Measurements from ENCODE around the gene TCHP. TPM values are rescaled to one million over a fixed set of nuclear protein-coding genes. Genes with fewer than 3 reads are reported as not detected.
"Not testable (repeated sequence)": the region's sequence is repeated elsewhere in the genome, so short reads cannot be mapped to it uniquely, and the experiment has no call there.

TCHP gene
- total RNA-seq, 2 experiments from 2014 or later, result 25.6 to 27.0 TPM

GRCh38 chr12:109877504-109878246 lies 22.4 kb upstream of the TCHP start:
- ChIA-PET CTCF (interaction anchor here (1.0 to 1.9 kb wide), 2 partner anchors 25 to 72 kb away, joined by 3 to 8 read pairs; no protein-coding TSS in a partner anchor), POLR2A (interaction anchor here (1.4 kb wide), 1 partner anchor 11 kb away, joined by 5 read pairs; no protein-coding TSS in a partner anchor)

DNA sequence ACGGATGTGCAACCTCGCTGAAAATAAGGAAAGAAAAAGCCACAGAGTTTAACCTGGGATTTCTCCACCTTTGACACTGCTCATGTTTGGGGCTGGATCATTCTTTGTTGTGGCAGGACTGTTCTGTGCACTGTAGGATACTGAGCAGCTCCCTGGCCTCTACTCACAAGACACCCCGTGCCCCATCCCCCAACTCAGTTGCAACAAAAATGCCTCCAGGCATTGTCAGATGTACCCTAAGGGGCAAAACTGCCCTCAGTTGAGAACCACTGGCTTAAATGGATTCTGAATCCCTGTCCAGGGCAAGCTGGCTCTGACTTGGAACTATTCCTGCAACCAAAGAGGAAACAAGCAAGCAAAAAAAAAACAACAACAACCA lies 21.8 kb upstream of the TCHP start:
- POLR2A ChIA-PET, result interaction anchor here (1.4 kb wide), 1 partner anchor 11 kb away, joined by 5 read pairs; no protein-coding TSS in a partner anchor
- CTCF ChIA-PET, result interaction anchor here (1.9 kb wide), 1 partner anchor 25 kb away, joined by 8 read pairs; no protein-coding TSS in a partner anchor

- ChIA-PET CTCF (interaction anchor here (1.9 kb wide), 1 partner anchor 26 kb away, joined by 8 read pairs; no protein-coding TSS in a partner anchor), POLR2A (no interaction called here)
Measured at GRCh38 chr12:109878749-109879148, 21.3 kb upstream of the TCHP start.

DNA sequence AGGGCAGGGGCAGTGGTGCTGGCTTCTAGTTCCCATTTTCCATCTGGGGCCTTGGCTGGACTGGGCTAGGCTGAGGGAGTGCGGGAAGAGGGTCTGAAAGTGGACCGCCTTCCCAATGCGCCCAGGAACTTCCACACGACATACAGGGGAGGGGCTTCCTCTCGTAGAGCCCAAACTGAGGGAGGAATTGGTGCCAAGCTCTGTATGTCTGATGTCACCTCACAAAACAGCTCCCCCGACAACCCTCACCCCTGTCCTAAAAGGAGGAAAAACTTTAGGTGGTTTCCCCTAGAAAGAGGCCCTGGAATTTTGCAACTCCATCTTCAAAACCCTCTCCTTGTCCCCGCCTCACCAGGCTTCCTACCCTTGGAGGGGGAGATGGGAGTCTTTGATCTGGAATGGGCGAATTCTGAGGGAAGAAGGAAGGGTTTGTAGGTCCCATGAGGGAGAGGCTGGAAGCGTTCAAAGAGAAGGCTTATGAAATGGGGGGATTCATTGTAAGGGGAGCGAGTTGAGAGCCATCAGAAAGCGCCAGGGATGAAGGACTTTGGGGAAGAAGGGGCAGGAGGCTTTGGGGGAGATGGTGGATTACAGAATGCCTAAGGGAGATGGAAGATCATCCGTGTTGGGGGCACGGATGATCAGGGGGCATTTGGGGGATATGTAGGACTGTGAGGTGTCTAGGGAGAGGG lies 20.6 kb upstream of the TCHP start:
- ChIA-PET CTCF (no interaction called here), POLR2A (no interaction called here)

GRCh38 chr12:109880043-109880931 lies 19.8 kb upstream of the TCHP start, which contains the start of gene GLTP:
TSS of gene GLTP (minus strand) at chr12:109880541. CDS start at chr12:109880374, 167 bp downstream.
- POLR2A ChIA-PET, result interaction anchor here (0.5 kb wide), 1 partner anchor 8 kb away, joined by 4 read pairs; no protein-coding TSS in a partner anchor
- CTCF ChIA-PET, result no interaction called here

- ChIA-PET CTCF (interaction anchor here (1.0 to 1.9 kb wide), 3 partner anchors 22 to 76 kb away, joined by 3 to 6 read pairs (median 5); no protein-coding TSS in a partner anchor), POLR2A (interaction anchor here (0.5 kb wide), 1 partner anchor 8 kb away, joined by 4 read pairs; no protein-coding TSS in a partner anchor)
Measured at GRCh38 chr12:109880938-109881337, 19.1 kb upstream of the TCHP start.

GRCh38 chr12:109881752-109882151 lies 18.3 kb upstream of the TCHP start:
- ChIA-PET CTCF (interaction anchor here (1.0 to 1.9 kb wide), 3 partner anchors 23 to 76 kb away, joined by 3 to 6 read pairs (median 5); no protein-coding TSS in a partner anchor), POLR2A (interaction anchor here (0.5 kb wide), 1 partner anchor 13 kb away, joined by 5 read pairs; no protein-coding TSS in a partner anchor)

DNA sequence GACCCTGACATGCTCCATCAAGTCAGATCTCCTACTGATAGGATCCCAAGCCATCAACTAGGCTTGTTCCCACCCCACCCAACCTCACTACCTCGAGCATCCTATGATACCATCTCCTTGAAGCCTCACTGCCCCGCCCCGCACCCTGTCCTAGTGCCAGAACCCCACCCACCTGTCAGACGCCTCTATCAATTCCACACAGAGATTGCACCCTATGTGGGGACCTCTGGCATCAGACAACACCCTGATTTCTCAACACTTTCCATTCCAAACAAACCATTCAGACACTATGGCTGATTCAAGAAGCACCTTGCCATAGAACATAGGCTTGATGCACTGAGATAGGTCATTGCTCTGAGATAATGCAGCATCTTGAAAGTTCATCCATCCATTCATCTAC lies 16.6 kb upstream of the TCHP start:
- CTCF ChIA-PET, result interaction anchor here (1.1 kb wide), 1 partner anchor 17 kb away, joined by 3 read pairs; the partner anchor contains the start of gene TCHP

DNA sequence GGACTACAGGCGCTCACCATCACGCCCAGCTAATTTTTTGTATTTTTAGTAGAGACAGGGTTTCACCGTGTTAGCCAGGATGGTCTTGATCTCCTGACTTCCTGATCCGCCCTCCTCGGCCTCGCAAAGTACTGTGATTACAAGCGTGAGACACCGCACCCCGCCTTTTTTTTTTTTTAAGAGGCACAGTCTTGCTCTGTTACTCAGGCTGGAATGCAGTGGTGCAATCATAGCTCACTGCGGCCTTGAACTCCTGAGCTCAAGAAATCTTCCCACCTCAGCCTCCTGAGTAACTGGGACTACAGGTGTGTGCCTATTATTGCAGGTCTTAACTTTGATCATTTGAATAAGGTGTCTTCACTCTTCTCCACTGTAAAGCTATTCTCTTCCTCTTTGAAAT lies 14.5 kb upstream of the TCHP start:
- ChIA-PET POLR2A (no interaction called here), CTCF (interaction anchor here (0.7 to 0.9 kb wide), 2 partner anchors 32 to 119 kb away, joined by 4 read pairs; no protein-coding TSS in a partner anchor)

More for the DNA sequence above, 16.6 kb upstream of the TCHP start:
- POLR2A ChIA-PET, result no interaction called here

DNA sequence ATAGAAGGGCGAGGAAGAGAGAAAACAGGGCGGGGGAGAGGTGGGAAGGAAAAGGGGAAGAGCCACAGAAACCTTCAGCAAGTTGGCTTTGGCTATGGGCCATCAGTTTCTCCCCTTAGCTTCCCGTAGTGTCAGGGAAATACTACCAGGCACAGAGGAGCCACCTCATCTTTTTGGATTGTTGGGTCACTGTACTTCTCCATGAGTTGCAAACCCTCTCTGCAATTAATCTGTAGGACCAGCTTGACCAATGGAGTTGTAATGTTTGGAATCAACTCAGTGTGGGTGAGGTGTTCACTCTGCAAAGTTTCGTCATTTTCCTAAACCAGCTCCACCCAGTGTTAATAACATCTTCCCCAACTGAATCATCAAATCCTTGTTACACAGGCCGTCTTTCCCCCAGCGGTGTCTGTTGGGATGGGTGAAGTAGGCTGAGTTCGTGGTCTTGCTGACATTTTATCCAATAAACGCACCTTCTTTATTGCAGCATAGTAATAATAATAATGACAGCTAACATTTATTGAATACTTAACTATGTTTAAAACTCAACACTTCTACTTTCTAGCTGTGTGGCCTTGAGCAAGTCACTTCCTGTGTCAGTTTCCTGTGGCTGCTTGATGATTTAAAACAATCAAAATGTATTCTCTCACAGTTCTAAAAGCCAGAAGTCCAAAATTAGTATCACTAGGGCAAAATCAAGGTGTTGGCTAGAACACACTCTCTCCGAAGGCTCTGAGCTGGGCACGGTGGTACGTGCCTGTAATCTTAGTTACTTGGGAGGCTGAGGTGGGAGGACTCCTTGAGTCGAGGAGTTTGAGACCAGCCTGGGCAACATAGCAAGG lies 11.7 kb upstream of the TCHP start:
- POLR2A ChIA-PET, result interaction anchor here (0.6 to 1.7 kb wide), 4 partner anchors 8 to 671 kb away, joined by 4 to 8 read pairs (median 4); no protein-coding TSS in a partner anchor
- CTCF ChIA-PET, result interaction anchor here (1.2 to 1.6 kb wide), 2 partner anchors 35 to 43 kb away, joined by 3 to 5 read pairs; no protein-coding TSS in a partner anchor

GRCh38 chr12:109890620-109891170 lies 9.4 kb upstream of the TCHP start:
- CTCF ChIA-PET, result interaction anchor here (0.7 kb wide), 1 partner anchor 40 kb away, joined by 3 read pairs; no protein-coding TSS in a partner anchor
- POLR2A ChIA-PET, result no interaction called here

DNA sequence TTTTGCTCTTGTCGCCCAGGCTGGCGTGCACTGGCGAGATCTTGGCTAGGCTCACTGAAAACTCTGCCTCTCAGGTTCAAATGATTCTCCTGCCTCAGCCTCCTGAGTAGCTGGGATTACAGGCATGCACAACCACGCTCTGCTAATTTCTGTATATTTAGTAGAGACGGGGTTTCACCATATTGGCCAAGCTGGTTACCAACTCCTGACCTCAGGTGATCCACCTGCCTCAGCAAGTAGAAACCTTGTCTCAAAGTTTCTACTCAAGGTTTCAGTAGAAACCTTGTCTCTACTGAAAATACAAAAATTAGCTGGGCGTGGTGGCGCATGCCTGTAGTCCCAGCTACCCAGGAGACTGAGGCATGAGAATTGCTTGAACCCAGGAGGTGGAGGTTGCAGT lies 8.3 kb upstream of the TCHP start:
- CTCF ChIA-PET, POLR2A ChIA-PET: not testable (repeated sequence)

DNA sequence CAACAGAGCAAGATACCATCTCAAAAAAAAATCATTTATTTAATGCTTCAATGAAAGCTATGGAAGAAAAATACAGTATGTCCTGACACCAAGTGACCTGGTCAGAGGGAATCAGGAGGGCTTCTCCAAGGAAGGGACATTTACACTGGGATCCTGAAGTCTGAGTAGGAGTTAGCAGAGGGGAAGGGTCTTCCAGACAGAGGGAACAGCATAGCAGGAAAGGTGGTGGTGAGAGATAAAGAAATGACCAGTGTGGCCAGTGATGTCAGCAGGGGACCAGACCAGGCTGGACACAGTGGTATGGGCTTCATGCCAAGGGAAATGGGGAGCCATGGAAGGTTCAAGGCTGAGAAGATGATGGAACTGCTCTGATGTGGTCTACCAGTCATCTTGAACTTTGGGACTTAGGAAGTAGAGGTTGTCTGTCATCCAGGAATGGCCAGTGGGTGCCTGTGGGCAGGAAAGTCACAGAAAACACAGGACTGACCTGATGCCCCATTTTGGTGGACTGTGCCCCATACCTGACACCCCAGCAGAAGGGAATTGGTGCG lies 7.8 kb upstream of the TCHP start:
- POLR2A ChIA-PET, result no interaction called here
- CTCF ChIA-PET, result no interaction called here

DNA sequence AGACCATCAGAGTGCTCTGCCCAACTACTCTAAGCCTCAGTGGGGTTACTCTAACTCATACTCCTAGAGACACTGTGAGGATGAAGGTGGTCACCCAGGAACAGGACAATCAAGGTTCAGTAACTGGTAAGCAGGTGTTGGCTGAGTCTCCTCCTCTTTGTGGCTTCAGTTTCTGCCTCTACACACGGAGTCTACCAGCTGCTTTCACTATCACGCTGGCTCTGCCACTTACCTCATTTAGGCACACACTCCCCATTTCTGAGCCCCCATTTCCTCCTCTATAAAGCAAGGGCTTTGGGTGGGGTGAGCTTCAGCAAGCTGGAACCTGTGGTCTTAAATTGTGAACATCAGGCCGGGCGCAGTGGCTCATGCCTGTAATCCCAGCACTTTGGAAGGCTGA lies 7.3 kb upstream of the TCHP start:
- ChIA-PET POLR2A (no interaction called here), CTCF (no interaction called here)

DNA sequence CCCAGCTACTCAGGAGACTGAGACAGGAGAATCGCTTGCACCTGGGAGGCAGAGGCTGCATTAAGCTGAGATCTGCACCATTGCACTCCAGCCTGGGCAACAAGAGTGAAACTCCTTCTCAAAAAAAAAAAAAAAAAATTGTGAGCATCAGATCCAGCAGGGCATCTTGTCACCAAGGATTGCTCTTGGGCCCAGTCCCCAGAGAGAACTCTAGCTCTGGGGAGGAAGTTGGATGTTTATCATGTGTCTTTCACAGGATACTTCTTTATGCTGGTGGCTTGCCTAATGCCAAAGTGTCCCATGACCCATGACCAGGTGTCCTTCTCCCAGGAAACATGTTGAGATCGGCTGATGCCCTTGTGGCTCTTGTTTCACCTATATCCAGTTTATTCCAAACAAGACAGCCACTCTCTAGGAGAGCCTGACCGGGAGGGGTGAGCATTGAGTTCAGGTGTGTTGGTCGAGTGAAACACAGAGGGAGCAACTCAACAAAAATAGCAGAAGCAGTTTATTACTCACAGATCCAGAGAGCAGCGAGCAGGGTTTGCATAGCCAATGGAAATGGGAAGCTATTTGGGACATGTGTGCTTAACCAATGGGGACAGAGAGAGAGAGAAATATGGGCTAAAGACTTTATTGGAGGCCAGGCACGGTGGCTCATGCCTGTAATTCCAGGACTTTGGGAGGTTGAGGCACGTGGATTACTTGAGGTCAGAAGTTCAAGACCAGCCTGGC lies 6.6 kb upstream of the TCHP start:
- CTCF ChIA-PET, result no interaction called here
- POLR2A ChIA-PET, result no interaction called here

- ChIA-PET POLR2A (interaction anchor here (0.7 kb wide), 1 partner anchor 13 kb away, joined by 5 read pairs; no protein-coding TSS in a partner anchor), CTCF (interaction anchor here (1.2 kb wide), 1 partner anchor 35 kb away, joined by 4 read pairs; no protein-coding TSS in a partner anchor)
Measured at GRCh38 chr12:109894939-109895338, 5.1 kb upstream of the TCHP start.

GRCh38 chr12:109896188-109896587 lies 3.9 kb upstream of the TCHP start:
- CTCF ChIA-PET, result no interaction called here

More at GRCh38 chr12:109896188-109896587, 3.9 kb upstream of the TCHP start:
- POLR2A ChIA-PET, result no interaction called here
